ENCODE results near the gene LAX1.

The LAX1 gene

DNA sequence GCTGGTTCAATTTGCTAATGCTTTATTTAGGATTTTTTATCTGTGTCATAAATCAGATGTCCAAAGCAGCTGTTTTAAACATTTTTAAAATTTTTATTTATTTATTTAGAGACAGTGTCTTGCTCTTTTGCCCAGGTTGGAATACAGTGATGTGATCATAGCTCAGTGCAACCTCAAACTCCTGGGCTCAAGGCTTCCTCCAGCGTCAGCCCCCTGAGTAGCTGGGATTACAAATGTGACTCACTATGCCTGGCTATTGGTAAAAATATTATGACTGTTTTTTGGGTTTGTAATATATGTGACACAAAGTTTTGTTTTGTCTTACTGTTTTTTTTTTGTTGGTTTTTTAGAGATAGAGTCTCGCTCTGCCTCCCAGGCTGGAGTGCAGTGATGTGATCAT is 42.2 kb downstream of the LAX1 start:
- DNase-seq: no peak
- no peak overlapping the region for H2BK5ac ChIP-seq (ENCODE audit: low read depth, low read length, poor library complexity, severe bottlenecking)
- H3K9ac ChIP-seq (ENCODE audit: low read length): peak overlapping the region; percentile 10
- no peaks in the 10 kb centered on the region for H3K27me3 ChIP-seq (ENCODE audit: control insufficient read depth in 1 of 2, insufficient read depth in 1 of 2, low read length in 2 of 2)
- H2AFZ ChIP-seq (ENCODE audit: low read depth, low read length): no peak overlapping the region
- H3K4me3 ChIP-seq (ENCODE audit: insufficient read depth in 1 of 2, low read depth in 1 of 2, low read length in 2 of 2): no peak overlapping the region
- no peak overlapping the region for H4K8ac ChIP-seq (ENCODE audit: low read length)
- H2BK120ac ChIP-seq (ENCODE audit: low read depth, low read length): no peak overlapping the region
- H3K36me3 ChIP-seq (ENCODE audit: control insufficient read depth in 1 of 2, insufficient read depth in 2 of 2, low read depth in 1 of 2, low read length in 2 of 2): peaks cover 27 to 60% of the 10 kb centered on the region in 2 experiments
- H3K14ac ChIP-seq (ENCODE audit: low read length in 2 of 2): no peak overlapping the region
- WGBS: 96% methylated on average over 2 of the region's 2 CpGs
- no peak overlapping the region for H4K91ac ChIP-seq (ENCODE audit: low read length)
- H3K4ac ChIP-seq (ENCODE audit: low read depth in 1 of 2, low read length in 2 of 2): no peak overlapping the region
- peaks cover 2% of the 10 kb centered on the region for H3K4me1 ChIP-seq (ENCODE audit: control insufficient read depth, insufficient read depth, low read depth, low read length)
- H2BK12ac ChIP-seq (ENCODE audit: low read length in 2 of 2): no peak overlapping the region
- H3K79me1 ChIP-seq (replicated peaks; ENCODE audit: low read length, poor library complexity, severe bottlenecking): no peaks in the 10 kb centered on the region
- no peak overlapping the region for H2AK5ac ChIP-seq (ENCODE audit: low read length, severe bottlenecking)
- no peak overlapping the region for H3K18ac ChIP-seq (ENCODE audit: low read depth in 1 of 2, low read length in 2 of 2)
- H3K27ac ChIP-seq (ENCODE audit: low read length, poor library complexity, severe bottlenecking): no peak overlapping the region
- H3K23ac ChIP-seq (ENCODE audit: low read length in 2 of 2): no peak overlapping the region
- H3K4me2 ChIP-seq (ENCODE audit: low read length, poor library complexity, severe bottlenecking): no peak overlapping the region
- no peaks in the 10 kb centered on the region for H3K9me3 ChIP-seq (ENCODE audit: control insufficient read depth, low read length)
- no peak overlapping the region for H2BK15ac ChIP-seq (ENCODE audit: low read depth, poor library complexity, severe bottlenecking)

DNA sequence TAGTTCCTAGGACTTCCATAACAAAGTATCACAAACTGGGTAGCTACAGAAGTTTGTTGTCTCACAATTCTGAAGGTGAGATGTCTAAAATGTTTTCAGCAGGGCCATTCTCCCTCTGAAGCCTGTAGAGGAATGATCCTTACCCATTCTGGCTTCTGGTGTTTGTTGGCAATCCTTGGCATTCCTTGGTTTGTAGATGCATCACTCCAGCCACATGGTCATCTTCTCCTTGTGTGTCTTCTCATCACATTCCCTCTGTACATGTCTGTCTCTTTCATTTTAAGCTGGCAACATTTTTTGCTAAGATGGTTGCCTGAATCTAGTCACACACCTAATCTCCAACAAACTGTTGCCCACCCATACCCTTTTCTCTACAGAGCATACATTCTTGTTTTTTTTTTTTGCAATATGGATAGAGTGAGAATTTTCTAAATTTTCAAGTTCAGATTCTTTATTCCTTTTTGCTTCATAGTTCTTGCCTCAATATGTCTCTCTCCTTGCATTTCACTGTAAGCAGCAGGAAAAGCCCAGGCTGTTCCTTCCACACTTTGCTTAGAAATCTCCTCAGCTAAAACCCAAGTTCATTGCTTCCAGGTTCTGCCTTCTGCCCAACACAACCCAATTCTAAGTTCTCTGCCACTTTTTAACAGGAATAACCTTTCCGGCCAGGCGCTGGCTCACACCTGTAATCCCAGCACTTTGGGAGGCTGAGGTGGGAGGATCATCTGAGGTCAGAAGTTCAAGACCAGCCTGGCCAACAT is 48.8 kb downstream of the LAX1 start:
- H4K91ac ChIP-seq (ENCODE audit: low read length): no peak overlapping the region
- peaks cover 23 to 78% of the 10 kb centered on the region in 2 experiments for H3K36me3 ChIP-seq (ENCODE audit: control insufficient read depth in 1 of 2, insufficient read depth in 2 of 2, low read depth in 1 of 2, low read length in 2 of 2)
- H3K27me3 ChIP-seq (ENCODE audit: control insufficient read depth in 1 of 2, insufficient read depth in 1 of 2, low read length in 2 of 2): no peaks in the 10 kb centered on the region
- peaks cover 5% of the 10 kb centered on the region for H3K79me1 ChIP-seq (replicated peaks; ENCODE audit: low read length, poor library complexity, severe bottlenecking)
- no peak overlapping the region for H2BK12ac ChIP-seq (ENCODE audit: low read length in 2 of 2)
- H3K14ac ChIP-seq (ENCODE audit: low read length in 2 of 2): no peak overlapping the region
- no peak for DNase-seq
- H3K4me1 ChIP-seq (ENCODE audit: control insufficient read depth, insufficient read depth, low read depth, low read length): no peaks in the 10 kb centered on the region
- H3K23ac ChIP-seq (ENCODE audit: low read length in 2 of 2): no peak overlapping the region
- H2BK120ac ChIP-seq (ENCODE audit: low read depth, low read length): no peak overlapping the region
- no peak overlapping the region for H2BK5ac ChIP-seq (ENCODE audit: low read depth, low read length, poor library complexity, severe bottlenecking)
- no peak overlapping the region for H2BK15ac ChIP-seq (ENCODE audit: low read depth, poor library complexity, severe bottlenecking)
- no peaks in the 10 kb centered on the region for H3K9me3 ChIP-seq (ENCODE audit: control insufficient read depth, low read length)
- H3K4me3 ChIP-seq (ENCODE audit: insufficient read depth in 1 of 2, low read depth in 1 of 2, low read length in 2 of 2): no peak overlapping the region
- H3K18ac ChIP-seq (ENCODE audit: low read depth in 1 of 2, low read length in 2 of 2): no peak overlapping the region
- H2AFZ ChIP-seq (ENCODE audit: low read depth, low read length): no peak overlapping the region
- no peak overlapping the region for H4K8ac ChIP-seq (ENCODE audit: low read length)
- no peak overlapping the region for H3K9ac ChIP-seq (ENCODE audit: low read length)
- H3K4me2 ChIP-seq (ENCODE audit: low read length, poor library complexity, severe bottlenecking): no peak overlapping the region
- 100% methylated on average over 2 of the region's 2 CpGs for WGBS
- H3K27ac ChIP-seq (ENCODE audit: low read length, poor library complexity, severe bottlenecking): no peak overlapping the region
- no peak overlapping the region for H3K4ac ChIP-seq (ENCODE audit: low read depth in 1 of 2, low read length in 2 of 2)
- H2AK5ac ChIP-seq (ENCODE audit: low read length, severe bottlenecking): no peak overlapping the region

DNA sequence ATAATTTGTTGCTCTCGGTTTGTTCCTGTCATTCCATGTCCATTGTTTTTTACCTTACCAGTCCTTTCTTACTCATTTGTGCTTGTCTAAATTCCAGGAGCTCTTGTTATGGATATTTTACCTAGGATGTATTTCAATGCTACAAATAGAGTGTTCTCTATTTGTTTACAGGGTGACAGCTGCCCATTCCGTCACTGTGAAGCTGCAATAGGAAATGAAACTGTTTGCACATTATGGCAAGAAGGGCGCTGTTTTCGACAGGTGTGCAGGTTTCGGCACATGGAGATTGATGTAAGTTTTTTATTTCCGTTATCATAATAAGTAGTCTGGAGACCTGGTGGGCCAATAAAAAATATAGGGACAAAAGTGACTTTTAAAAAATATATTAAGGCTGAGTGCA is 53.4 kb downstream of the LAX1 start:
- peaks cover 45 to 91% of the 10 kb centered on the region in 2 experiments for H3K36me3 ChIP-seq (ENCODE audit: control insufficient read depth in 1 of 2, insufficient read depth in 2 of 2, low read depth in 1 of 2, low read length in 2 of 2)
- WGBS: 98% methylated on average over 5 of the region's 6 CpGs

DNA sequence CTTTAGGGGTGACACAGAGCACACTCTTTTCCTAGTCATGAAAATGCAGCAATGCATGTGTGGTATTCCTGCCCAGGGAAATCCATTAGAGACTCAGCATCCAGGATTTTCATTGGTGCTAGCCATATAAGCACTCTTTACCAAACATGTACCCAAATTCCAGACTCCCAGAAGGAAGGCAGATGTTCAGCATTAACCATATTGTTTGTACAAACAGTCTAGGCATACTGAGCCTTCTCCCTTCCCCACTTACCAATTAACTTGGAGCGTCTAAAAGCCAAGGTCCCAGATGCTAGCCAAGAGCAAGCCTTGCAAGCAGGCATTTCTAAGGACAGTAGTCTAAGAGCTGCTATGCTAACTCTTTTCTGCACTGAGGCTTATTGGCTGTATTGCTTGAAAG is 58.3 kb downstream of the LAX1 start:
- Histone ChIP-seq H4K8ac (ENCODE audit: low read length) (no peak overlapping the region), H2BK5ac (ENCODE audit: low read depth, low read length, poor library complexity, severe bottlenecking) (no peak overlapping the region), H3K79me1 (replicated peaks; ENCODE audit: low read length, poor library complexity, severe bottlenecking) (peaks cover 3% of the 10 kb centered on the region), H3K4me3 (ENCODE audit: insufficient read depth in 1 of 2, low read depth in 1 of 2, low read length in 2 of 2) (no peak overlapping the region), H3K23ac (ENCODE audit: low read length in 2 of 2) (no peak overlapping the region), H3K27me3 (ENCODE audit: control insufficient read depth in 1 of 2, insufficient read depth in 1 of 2, low read length in 2 of 2) (no peaks in the 10 kb centered on the region), H2AFZ (ENCODE audit: low read depth, low read length) (no peak overlapping the region), H3K27ac (ENCODE audit: low read length, poor library complexity, severe bottlenecking) (no peak overlapping the region), H3K18ac (ENCODE audit: low read depth in 1 of 2, low read length in 2 of 2) (no peak overlapping the region), H3K9me3 (ENCODE audit: control insufficient read depth, low read length) (no peaks in the 10 kb centered on the region), H3K4me2 (ENCODE audit: low read length, poor library complexity, severe bottlenecking) (no peak overlapping the region), H2BK120ac (ENCODE audit: low read depth, low read length) (no peak overlapping the region), H4K91ac (ENCODE audit: low read length) (no peak overlapping the region), H2AK5ac (ENCODE audit: low read length, severe bottlenecking) (no peak overlapping the region), H3K4me1 (ENCODE audit: control insufficient read depth, insufficient read depth, low read depth, low read length) (no peaks in the 10 kb centered on the region), H3K9ac (ENCODE audit: low read length) (no peak overlapping the region), H3K4ac (ENCODE audit: low read depth in 1 of 2, low read length in 2 of 2) (no peak overlapping the region), H2BK15ac (ENCODE audit: low read depth, poor library complexity, severe bottlenecking) (no peak overlapping the region), H2BK12ac (ENCODE audit: low read length in 2 of 2) (no peak overlapping the region), H3K14ac (ENCODE audit: low read length in 2 of 2) (no peak overlapping the region), H3K36me3 (ENCODE audit: control insufficient read depth in 1 of 2, insufficient read depth in 2 of 2, low read depth in 1 of 2, low read length in 2 of 2) (peaks cover 40 to 89% of the 10 kb centered on the region in 2 experiments)
- 100% methylated on average over 1 of the region's 1 CpG for WGBS
- no peak for DNase-seq

More for the DNA sequence above, 53.4 kb downstream of the LAX1 start:
- no peak overlapping the region for H3K14ac ChIP-seq (ENCODE audit: low read length in 2 of 2)
- no peak overlapping the region for H2BK15ac ChIP-seq (ENCODE audit: low read depth, poor library complexity, severe bottlenecking)
- no peak overlapping the region for H3K9ac ChIP-seq (ENCODE audit: low read length)
- no peak overlapping the region for H2BK120ac ChIP-seq (ENCODE audit: low read depth, low read length)
- no peak overlapping the region for H3K4me3 ChIP-seq (ENCODE audit: insufficient read depth in 1 of 2, low read depth in 1 of 2, low read length in 2 of 2)
- H3K27ac ChIP-seq (ENCODE audit: low read length, poor library complexity, severe bottlenecking): no peak overlapping the region
- H2BK12ac ChIP-seq (ENCODE audit: low read length in 2 of 2): no peak overlapping the region
- no peak overlapping the region for H4K91ac ChIP-seq (ENCODE audit: low read length)
- H3K23ac ChIP-seq (ENCODE audit: low read length in 2 of 2): no peak overlapping the region
- H3K18ac ChIP-seq (ENCODE audit: low read depth in 1 of 2, low read length in 2 of 2): no peak overlapping the region
- H2AFZ ChIP-seq (ENCODE audit: low read depth, low read length): no peak overlapping the region
- H2AK5ac ChIP-seq (ENCODE audit: low read length, severe bottlenecking): no peak overlapping the region
- DNase-seq: no peak
- H3K27me3 ChIP-seq (ENCODE audit: control insufficient read depth in 1 of 2, insufficient read depth in 1 of 2, low read length in 2 of 2): no peaks in the 10 kb centered on the region
- peaks cover 7% of the 10 kb centered on the region for H3K79me1 ChIP-seq (replicated peaks; ENCODE audit: low read length, poor library complexity, severe bottlenecking)
- H3K9me3 ChIP-seq (ENCODE audit: control insufficient read depth, low read length): no peaks in the 10 kb centered on the region
- no peak overlapping the region for H2BK5ac ChIP-seq (ENCODE audit: low read depth, low read length, poor library complexity, severe bottlenecking)
- H3K4me2 ChIP-seq (ENCODE audit: low read length, poor library complexity, severe bottlenecking): no peak overlapping the region
- no peak overlapping the region for H3K4ac ChIP-seq (ENCODE audit: low read depth in 1 of 2, low read length in 2 of 2)
- H3K4me1 ChIP-seq (ENCODE audit: control insufficient read depth, insufficient read depth, low read depth, low read length): no peaks in the 10 kb centered on the region
- H4K8ac ChIP-seq (ENCODE audit: low read length): no peak overlapping the region

Data from mesenchymal stem cell (in vitro differentiated cells and primary cell).